Upper lobe of right lung (tissue), 1 donor: ENCODE measurements around the gene HSP90AB1. TPM values are rescaled to one million over a fixed set of nuclear protein-coding genes. Genes with fewer than 3 reads are reported as not detected.

Source experiments
- ATAC-seq: fragments of 200-7000 bp; cut with Tn5 transposase; one replicate; pipeline ENCODE4 v1.9.1; 2020; ENCODE audit warnings: mild to moderate bottlenecking, moderate library complexity
- DNase-seq: peaks from one replicate; pipeline ENCODE4 v3.0.0-alpha.2; 2020
- H3K27ac ChIP-seq: fragments of 200-600 bp; one replicate; pipeline ENCODE4 v1.8.0; 2022
- H3K27me3 ChIP-seq: fragments of 200-600 bp; one replicate; pipeline ENCODE4 v1.8.0; 2022; ENCODE audit warnings: mild to moderate bottlenecking
- H3K36me3 ChIP-seq: fragments of 200-600 bp; one replicate; pipeline ENCODE4 v1.8.0; 2022
- H3K4me1 ChIP-seq: fragments of 200-600 bp; one replicate; pipeline ENCODE4 v1.8.0; 2022
- H3K4me3 ChIP-seq: fragments of 200-600 bp; one replicate; pipeline ENCODE4 v1.8.0; 2022; ENCODE audit warnings: mild to moderate bottlenecking
- H3K9me3 ChIP-seq: fragments of 200-600 bp; one replicate; pipeline ENCODE4 v1.8.0; 2022
- intact Hi-C: fragments of 100-400 bp; cut with DNase I; formaldehyde crosslinking; loops from one replicate; pipeline ENCODE4 v1.11.0; 2022
- total RNA-seq: library from RNA; stranded (reverse); fragmentation: NEBNext Ultra II Directional; extraction: Animal tissue kit (Norgen Biotek cat#: 25700); gene quantifications from one replicate; pipeline ENCODE4 v1.2.1, GENCODE V29; 2021
- TF ChIP-seq, protein P1 (sequence below): fragments of 200-600 bp; IDR thresholded peaks from one replicate; pipeline ENCODE4 v1.8.0; 2022; ENCODE audit warnings: antibody characterized with exemption
- donor health status: DM: no; HTN: yes; CAD: no; lungs with severe emphysema.

Gene HSP90AB1
- total RNA-seq, 1 donor from 2014 or later: 660 TPM

DNA sequence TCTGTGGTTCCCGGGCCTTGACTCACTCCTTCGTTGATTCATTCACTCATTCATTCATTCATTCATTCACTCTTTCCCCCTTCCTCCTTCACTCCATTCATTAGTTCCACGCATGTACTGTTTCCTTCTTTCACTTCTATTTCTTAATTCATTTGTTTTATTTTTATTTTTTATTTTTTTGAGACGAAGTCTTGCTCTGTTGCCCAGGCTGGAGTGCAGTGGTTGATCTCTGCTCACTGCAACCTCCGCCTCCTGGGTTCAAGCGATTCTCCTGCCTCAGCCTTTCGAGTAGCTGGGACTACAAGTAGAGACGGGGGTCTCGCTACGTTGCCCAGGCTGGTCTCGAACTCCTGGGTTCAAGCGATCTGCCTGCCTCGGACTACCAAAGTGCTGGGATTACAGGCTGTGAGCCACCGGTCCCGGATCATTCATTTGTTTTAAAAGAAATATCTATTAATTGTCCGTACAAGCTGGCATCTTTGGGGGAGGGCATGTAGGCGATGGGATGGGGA is 18.9 kb downstream of the HSP90AB1 start:
- intact Hi-C loops: no loop called here
- DNase-seq (no peak), ATAC-seq (no peak)
- Histone ChIP-seq H3K27ac (no peak overlapping the region), H3K4me3 (peak overlapping the region; percentile 89), H3K27me3 (peaks cover 6% of the 10 kb centered on the region), H3K36me3 (no peaks in the 10 kb centered on the region), H3K4me1 (peaks cover 28% of the 10 kb centered on the region), H3K9me3 (no peaks in the 10 kb centered on the region)
- TF ChIP-seq, protein P1, sequence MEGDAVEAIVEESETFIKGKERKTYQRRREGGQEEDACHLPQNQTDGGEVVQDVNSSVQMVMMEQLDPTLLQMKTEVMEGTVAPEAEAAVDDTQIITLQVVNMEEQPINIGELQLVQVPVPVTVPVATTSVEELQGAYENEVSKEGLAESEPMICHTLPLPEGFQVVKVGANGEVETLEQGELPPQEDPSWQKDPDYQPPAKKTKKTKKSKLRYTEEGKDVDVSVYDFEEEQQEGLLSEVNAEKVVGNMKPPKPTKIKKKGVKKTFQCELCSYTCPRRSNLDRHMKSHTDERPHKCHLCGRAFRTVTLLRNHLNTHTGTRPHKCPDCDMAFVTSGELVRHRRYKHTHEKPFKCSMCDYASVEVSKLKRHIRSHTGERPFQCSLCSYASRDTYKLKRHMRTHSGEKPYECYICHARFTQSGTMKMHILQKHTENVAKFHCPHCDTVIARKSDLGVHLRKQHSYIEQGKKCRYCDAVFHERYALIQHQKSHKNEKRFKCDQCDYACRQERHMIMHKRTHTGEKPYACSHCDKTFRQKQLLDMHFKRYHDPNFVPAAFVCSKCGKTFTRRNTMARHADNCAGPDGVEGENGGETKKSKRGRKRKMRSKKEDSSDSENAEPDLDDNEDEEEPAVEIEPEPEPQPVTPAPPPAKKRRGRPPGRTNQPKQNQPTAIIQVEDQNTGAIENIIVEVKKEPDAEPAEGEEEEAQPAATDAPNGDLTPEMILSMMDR: no peak

DNA sequence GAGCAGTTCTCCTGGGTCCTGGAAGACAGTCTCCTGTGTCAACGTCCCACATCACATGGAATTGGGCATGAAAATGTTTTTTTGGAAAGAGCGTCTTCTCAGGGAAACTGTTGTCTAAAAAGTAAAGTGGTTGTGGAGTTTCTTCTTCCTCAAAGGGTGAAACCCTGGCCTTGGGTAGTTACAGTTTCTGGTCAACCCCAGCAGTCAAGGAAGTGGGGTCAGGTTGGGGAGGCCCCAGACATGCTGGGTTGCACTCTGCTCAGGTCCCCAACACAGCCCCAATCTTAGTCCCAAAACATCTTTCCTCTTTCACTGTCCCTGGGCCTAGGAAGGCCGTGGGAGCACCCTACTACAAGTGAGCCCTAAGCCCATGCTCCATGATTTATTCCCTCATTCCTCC is 19.4 kb downstream of the HSP90AB1 start:
- peaks cover 7% of the 10 kb centered on the region for H3K27me3 ChIP-seq
- no peak for DNase-seq
- no peak overlapping the region for H3K27ac ChIP-seq
- TF ChIP-seq, protein P1: no peak
- intact Hi-C loops: no loop called here
- H3K4me3 ChIP-seq: no peak overlapping the region
- H3K9me3 ChIP-seq: no peaks in the 10 kb centered on the region
- peaks cover 28% of the 10 kb centered on the region for H3K4me1 ChIP-seq
- no peaks in the 10 kb centered on the region for H3K36me3 ChIP-seq
- ATAC-seq: no peak

- H3K9me3 ChIP-seq: no peaks in the 10 kb centered on the region
- intact Hi-C loops: no loop called here
- no peak overlapping the region for H3K27ac ChIP-seq
- H3K4me3 ChIP-seq: no peak overlapping the region
- H3K27me3 ChIP-seq: peaks cover 16% of the 10 kb centered on the region
- H3K36me3 ChIP-seq: no peaks in the 10 kb centered on the region
- peaks cover 28% of the 10 kb centered on the region for H3K4me1 ChIP-seq
- TF ChIP-seq, protein P1: no peak
- ATAC-seq (no peak), DNase-seq (no peak)
Observed at GRCh38 chr6:44267252-44267651, 20.4 kb downstream of the HSP90AB1 start.

GRCh38 chr6:44268095-44268628 is 21.3 kb downstream of the HSP90AB1 start:
- TF ChIP-seq, protein P1: peak; percentile 93
- H3K9me3 ChIP-seq: no peaks in the 10 kb centered on the region
- no peak overlapping the region for H3K27ac ChIP-seq
- intact Hi-C loops: no loop called here
- H3K36me3 ChIP-seq: no peaks in the 10 kb centered on the region
- peaks cover 19% of the 10 kb centered on the region for H3K4me1 ChIP-seq
- DNase-seq (no peak), ATAC-seq (peak; percentile 48)
- no peak overlapping the region for H3K4me3 ChIP-seq
- H3K27me3 ChIP-seq: peaks cover 25% of the 10 kb centered on the region

- H3K36me3 ChIP-seq: no peaks in the 10 kb centered on the region
- H3K4me3 ChIP-seq: no peak overlapping the region
- TF ChIP-seq, protein P1: no peak
- ATAC-seq: no peak
- H3K4me1 ChIP-seq: peaks cover 7% of the 10 kb centered on the region
- peaks cover 30% of the 10 kb centered on the region for H3K27me3 ChIP-seq
- intact Hi-C loops: no loop called here
- H3K27ac ChIP-seq: no peak overlapping the region
- H3K9me3 ChIP-seq: no peaks in the 10 kb centered on the region
- DNase-seq: no peak
Observed at GRCh38 chr6:44269178-44269920, 22.4 kb downstream of the HSP90AB1 start.
